Measurements from ENCODE around the gene RNF13.
"Not testable (repeated sequence)": the region's sequence is repeated elsewhere in the genome, so short reads cannot be mapped to it uniquely, and the experiment has no call there.

RNF13 gene

DNA sequence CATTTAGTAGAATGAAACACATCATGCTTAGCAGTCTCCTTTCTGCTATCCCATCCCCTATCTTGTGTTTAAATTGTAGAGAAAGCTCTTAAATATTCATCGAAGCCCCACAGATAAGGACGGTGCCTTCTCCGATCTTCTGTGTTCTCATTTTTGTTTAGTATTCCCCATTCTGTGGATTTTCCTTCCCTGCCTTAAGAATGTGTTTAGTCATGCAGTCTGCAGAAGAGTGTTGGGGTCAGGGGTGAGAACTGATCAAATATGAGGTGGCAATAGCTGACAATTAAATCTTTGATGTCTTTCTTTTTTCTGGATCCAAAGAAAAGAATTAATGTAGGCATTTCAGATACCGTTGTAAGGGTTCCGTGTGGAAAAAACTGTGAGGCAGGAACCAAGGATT is 11.4 kb upstream of the RNF13 start:
- DNase-seq = no peak

GRCh38 chr3:149806171-149806778 is 6.7 kb upstream of the RNF13 start:
- DNase-seq = no peak

DNA sequence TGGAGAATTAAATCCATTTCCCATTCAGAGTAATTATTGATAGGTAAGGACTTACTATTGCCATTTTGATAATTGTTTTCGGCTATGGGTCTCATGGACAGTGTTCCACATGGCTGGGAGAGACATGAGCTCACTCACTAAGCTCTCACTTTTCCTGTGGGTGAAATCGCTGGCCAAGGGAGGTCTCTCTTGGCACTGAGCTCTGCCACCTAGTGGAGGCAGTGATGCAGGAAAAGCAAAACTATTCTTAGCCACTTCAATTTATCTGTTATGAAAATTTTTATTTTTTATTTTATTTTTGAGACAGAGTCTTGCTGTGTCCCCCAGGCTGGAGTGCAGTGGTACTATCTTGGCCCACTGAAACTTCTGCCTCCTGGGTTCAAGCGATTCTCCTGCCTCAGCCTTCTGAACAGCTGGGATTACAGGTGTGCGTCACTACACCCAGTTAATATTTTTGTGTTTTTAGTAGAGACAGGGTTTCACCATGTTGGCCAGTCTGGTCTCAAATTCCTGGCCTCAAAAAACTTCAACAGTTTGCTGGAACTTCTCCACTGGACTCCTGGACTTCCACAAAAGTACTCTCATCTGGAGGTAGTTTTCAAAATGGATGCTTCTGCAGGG is 4.7 kb upstream of the RNF13 start:
- peak; percentile 53 for DNase-seq

DNA sequence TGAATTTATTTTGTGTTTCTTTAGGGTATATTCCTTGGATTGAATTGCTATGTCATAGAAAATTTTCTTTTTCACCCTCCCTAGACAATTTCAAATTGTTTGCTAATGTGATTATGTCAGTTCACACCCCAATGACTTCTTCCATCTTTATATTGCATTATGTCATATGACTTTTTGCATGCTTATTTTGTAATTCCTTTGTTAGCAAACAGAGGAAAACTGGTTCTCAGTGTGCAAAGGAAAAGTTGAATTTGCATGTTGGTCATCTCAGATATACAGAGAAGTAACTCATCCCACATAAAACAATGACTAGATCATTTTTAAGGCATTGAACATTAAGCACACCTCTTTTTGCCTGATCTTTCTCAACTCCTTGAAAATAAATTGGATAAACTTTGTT is 3.3 kb upstream of the RNF13 start:
- no peak for DNase-seq

DNA sequence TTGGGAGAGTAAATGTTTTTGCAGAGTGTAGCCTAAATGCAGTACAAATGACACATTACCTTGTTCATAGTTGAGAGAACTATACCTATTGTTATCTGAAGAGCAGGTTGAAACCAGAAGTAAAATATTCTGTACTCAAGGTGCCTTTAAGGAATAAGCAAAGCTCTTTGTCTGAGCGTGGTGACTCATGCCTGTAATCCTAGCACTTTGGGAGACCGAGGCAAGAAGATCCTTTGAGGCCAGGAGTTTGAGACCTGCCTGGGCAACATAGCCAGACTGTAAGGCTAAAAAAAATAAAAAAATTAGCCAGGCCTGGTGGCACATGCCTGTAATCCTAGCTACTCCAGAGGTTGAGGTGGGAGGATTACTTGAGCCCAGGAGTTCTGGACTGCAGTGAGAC is 2.2 kb upstream of the RNF13 start:
- DNase-seq = no peak

GRCh38 chr3:149812165-149812605 is 830 bp upstream of the RNF13 start:
- no peak for DNase-seq

GRCh38 chr3:149813367-149814281 is 609 bp downstream of the RNF13 start:
- DNase-seq = peak; percentile 19

GRCh38 chr3:149815321-149815720 is 2.3 kb downstream of the RNF13 start:
- DNase-seq = no peak

- no peak for DNase-seq
Observed at GRCh38 chr3:149815728-149816127, 2.7 kb downstream of the RNF13 start.

GRCh38 chr3:149816311-149816710 is 3.3 kb downstream of the RNF13 start:
- no peak for DNase-seq

- peak; percentile 29 for DNase-seq
Observed at GRCh38 chr3:149816986-149817385, 4.0 kb downstream of the RNF13 start.

- DNase-seq = no peak
Observed at GRCh38 chr3:149819432-149819831, 6.4 kb downstream of the RNF13 start.

DNA sequence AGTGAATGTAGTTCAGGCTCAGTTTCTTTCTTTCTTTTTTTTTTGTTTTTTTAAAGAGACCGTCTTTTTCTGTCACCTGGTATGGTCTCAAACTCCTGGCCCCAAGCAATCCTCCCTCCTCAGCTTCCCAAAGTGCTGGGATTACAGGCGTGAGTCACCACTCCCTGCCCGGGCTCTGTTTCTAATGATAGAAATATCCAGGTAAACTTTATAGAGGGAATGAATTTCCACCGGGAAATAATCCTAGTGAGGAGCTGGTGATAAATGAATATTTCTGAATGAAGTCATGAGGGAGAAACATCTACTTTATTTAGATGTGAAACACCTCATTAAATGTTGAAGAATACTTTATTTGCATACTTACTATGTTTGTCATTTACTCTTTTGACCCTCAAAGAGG is 7.2 kb downstream of the RNF13 start:
- DNase-seq = no peak

- DNase-seq = no peak
Observed at GRCh38 chr3:149826636-149827035, 13.6 kb downstream of the RNF13 start.

DNA sequence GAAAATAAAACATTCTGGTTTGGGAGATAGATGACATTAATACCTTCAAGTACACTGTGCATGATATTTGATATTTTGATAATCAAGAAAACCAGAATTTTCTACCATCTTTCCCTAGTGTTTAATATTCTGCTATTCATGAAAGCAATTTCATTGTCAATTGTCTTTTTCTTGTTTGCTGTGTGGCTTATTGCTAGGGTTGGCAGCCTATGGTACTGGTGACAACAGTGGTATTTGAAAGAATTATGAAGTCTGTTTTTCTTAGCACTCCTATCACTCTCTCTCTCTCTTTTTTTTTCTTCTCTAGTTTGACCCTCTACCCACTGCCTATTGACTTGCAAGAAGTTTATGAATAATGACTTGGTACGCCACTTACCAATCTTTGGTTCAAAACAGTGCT is 15.4 kb downstream of the RNF13 start:
- DNase-seq = no peak

GRCh38 chr3:149829631-149830030 is 16.6 kb downstream of the RNF13 start:
- DNase-seq = not testable (repeated sequence)

DNA sequence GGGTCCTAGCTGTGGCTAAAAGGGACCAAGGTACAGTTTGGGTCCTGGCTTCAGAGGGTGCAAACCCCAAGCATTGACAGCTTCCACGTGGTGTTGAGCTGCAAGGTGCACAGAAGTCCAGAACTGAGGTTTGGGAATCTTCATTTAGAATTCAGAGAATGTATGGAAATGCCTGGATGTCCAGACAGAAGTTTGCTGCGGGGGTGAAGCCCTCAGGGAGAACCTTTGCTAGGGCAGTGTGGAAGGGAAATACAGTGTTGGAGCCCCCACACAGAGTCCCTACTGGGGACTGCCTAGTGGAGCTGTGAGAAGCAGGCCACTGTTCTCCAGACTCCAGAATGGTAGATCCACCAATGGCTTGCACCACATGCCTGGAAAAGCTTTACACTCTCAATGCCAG is 17.9 kb downstream of the RNF13 start:
- DNase-seq = no peak

- DNase-seq = no peak
Observed at GRCh38 chr3:149831321-149831720, 18.3 kb downstream of the RNF13 start.

DNA sequence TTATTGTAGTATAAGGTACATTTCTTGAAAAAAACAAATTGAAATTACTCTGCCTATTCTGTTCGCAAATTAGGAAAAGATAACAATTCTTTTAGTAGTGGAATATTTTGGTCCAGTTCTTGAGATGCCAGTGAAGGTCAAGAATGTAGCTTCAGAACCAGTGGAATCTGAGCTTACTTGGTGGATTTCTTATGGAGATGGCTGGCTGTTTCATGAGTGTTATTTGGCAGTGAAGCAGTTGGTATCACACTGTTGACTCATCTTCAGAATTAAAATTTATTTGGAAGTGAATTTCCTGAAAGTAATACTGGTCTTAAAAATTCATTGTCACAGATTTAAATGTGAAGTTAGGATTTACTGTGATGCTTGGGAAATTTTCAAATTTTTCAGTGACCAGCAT is 19.1 kb downstream of the RNF13 start:
- DNase-seq = no peak

DNA sequence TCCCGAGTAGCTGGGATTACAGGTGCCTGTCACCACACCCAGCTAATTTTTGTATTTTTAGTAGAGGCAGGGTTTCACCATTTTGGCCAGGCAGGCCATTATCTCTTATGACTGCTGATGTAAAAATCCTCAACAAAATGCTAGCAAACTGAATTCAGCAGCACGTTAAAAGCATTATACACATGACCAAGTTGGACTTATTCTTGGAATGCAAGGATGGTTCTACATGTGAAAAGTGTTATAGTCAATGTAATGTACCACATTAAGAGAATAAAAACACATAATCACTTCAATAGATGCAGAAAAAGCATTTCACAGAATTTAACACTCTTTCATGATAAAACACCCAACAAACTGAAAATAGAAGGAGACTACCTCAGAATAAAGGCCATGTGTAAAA is 20.2 kb downstream of the RNF13 start:
- DNase-seq = no peak

- DNase-seq = not testable (repeated sequence)
Observed at GRCh38 chr3:149838491-149838890, 25.5 kb downstream of the RNF13 start.

DNA sequence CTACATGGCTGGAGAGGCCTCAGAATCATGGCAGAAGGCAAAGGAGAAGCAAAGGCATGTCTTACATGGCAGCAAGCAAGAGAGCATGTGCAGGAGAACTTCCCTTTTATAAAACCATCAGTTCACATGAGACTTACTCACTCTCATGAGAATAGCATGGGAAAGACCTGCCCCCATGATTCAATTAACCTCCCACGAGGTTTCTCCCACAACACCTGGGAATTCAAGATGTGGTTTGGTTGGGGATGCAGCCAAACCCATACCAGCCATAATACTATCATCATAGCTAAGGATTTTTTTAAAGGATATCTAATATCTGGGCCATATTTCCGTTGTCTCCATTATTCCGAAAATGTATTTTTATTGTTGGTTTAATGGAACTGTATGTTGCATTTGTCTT is 26.5 kb downstream of the RNF13 start:
- DNase-seq = not testable (repeated sequence)

GRCh38 chr3:149839896-149840295 is 26.9 kb downstream of the RNF13 start:
- DNase-seq = no peak

GRCh38 chr3:149843502-149843901 is 30.5 kb downstream of the RNF13 start:
- DNase-seq = no peak

All from activated CD4-positive, alpha-beta T cell treated with anti-CD3 and anti-CD28 coated beads, Interleukin-2, Interleukin-6, amounts not matched to agents 100 ng/mL and 50 ng/mL, durations not matched to agents 16 hours and 8 hours (primary cell).